IMR-90 (cell line): Measurements from ENCODE around the gene CC2D2A. TPM values are rescaled to one million over a fixed set of nuclear protein-coding genes. Genes with fewer than 3 reads are reported as not detected.

ENCODE experiments used
- ATAC-seq: fragments of 200-7000 bp; cut with Tn5 transposase; 2 replicates; pipeline ENCODE4 v1.9.1; 2020; ENCODE audit warnings: low read depth, mild to moderate bottlenecking, moderate library complexity
- BruUV-seq: library from RNA; stranded (reverse); fragments of 400-500 nt; replicated peaks from 2 replicates; lab custom pipeline; 2021; lab: Mats Ljungman, UMichigan
- CTCF ChIA-PET: fragments of 300-600 bp; formaldehyde crosslinking; extraction: SDS; loops from one replicate; lab custom pipeline; 2021; ENCODE audit warnings: antibody characterized with exemption; lab: Yijun Ruan, JAX
- POLR2A ChIA-PET: fragments of 300-600 bp; sonication (Branson Sonifier 250); formaldehyde crosslinking; loops from one replicate; lab custom pipeline; 2022; ENCODE audit warnings: antibody characterized with exemption; ENCODE audit not compliant: unreplicated experiment; lab: Charles Lee
- DNase-seq: peaks from one replicate; pipeline ENCODE4 v3.0.0; 2013
- H2AFZ ChIP-seq: replicated peaks from 2 replicates; pipeline ENCODE3; 2013; ENCODE audit warnings: low read length, mild to moderate bottlenecking; ENCODE audit not compliant: poor library complexity
- H2AK5ac ChIP-seq: 2 replicates; pipeline ENCODE4 v1.6.1; 2013; ENCODE audit warnings: low read depth, low read length, inconsistent platforms
- H2AK9ac ChIP-seq: replicated peaks from 2 replicates; pipeline ENCODE3; 2013; ENCODE audit warnings: mild to moderate bottlenecking, low read depth, low read length, moderate library complexity; ENCODE audit not compliant: poor library complexity
- H2BK120ac ChIP-seq: 2 replicates; pipeline ENCODE4 v1.6.1; 2013; ENCODE audit warnings: low read depth, low read length, inconsistent platforms
- H2BK15ac ChIP-seq: 3 replicates; pipeline ENCODE4 v1.6.1; 2013; ENCODE audit warnings: low read depth, low read length, inconsistent platforms
- H2BK20ac ChIP-seq: 2 replicates; pipeline ENCODE4 v1.6.1; 2013; ENCODE audit warnings: low read depth, mild to moderate bottlenecking, inconsistent platforms, low read length, moderate library complexity
- H2BK5ac ChIP-seq: 2 replicates; pipeline ENCODE4 v1.6.1; 2013; ENCODE audit warnings: mild to moderate bottlenecking, low read depth, low read length, inconsistent platforms; ENCODE audit not compliant: poor library complexity, severe bottlenecking
- H3K14ac ChIP-seq: replicated peaks from 2 replicates; pipeline ENCODE4 v1.6.1; 2013; ENCODE audit warnings: low read depth, low read length, inconsistent platforms
- H3K18ac ChIP-seq: 2 replicates; pipeline ENCODE4 v1.6.1; 2013; ENCODE audit warnings: low read depth, low read length, control low read depth
- H3K23ac ChIP-seq: 2 replicates; pipeline ENCODE4 v1.6.1; 2013; ENCODE audit warnings: low read depth, low read length, inconsistent platforms
- H3K27ac ChIP-seq: 2 replicates; pipeline ENCODE4 v1.5.1; 2013; ENCODE audit warnings: mild to moderate bottlenecking, control low read depth, low read length; ENCODE audit not compliant: insufficient read depth
- H3K27me3 ChIP-seq: 2 replicates; pipeline ENCODE4 v1.6.1; 2013; ENCODE audit warnings: low read length; ENCODE audit not compliant: control insufficient read depth, insufficient read depth
- H3K36me3 ChIP-seq: 2 replicates; pipeline ENCODE4 v1.6.1; 2013; ENCODE audit warnings: low read length, mixed read lengths; ENCODE audit not compliant: control insufficient read depth, insufficient read depth
- H3K4ac ChIP-seq: 2 replicates; pipeline ENCODE4 v1.6.1; 2013; ENCODE audit warnings: low read depth, low read length, inconsistent platforms
- H3K4me1 ChIP-seq: 2 replicates; pipeline ENCODE4 v1.6.1; 2013; ENCODE audit warnings: low read length, mixed read lengths; ENCODE audit not compliant: control insufficient read depth, insufficient read depth
- H3K4me2 ChIP-seq: 2 replicates; pipeline ENCODE4 v1.6.1; 2013; ENCODE audit warnings: low read depth, mild to moderate bottlenecking, control low read depth, low read length, moderate library complexity
- H3K4me3 ChIP-seq: 2 replicates; pipeline ENCODE4 v1.5.1; 2013; ENCODE audit warnings: low read depth, mild to moderate bottlenecking, control low read depth, low read length, moderate library complexity; ENCODE audit not compliant: insufficient read depth
- H3K56ac ChIP-seq: 2 replicates; pipeline ENCODE4 v1.6.1; 2013; ENCODE audit warnings: low read length, inconsistent platforms; ENCODE audit not compliant: insufficient read depth; ENCODE audit errors: extremely low read depth
- H3K79me1 ChIP-seq, 2 experiments: 2 replicates each; pipeline ENCODE4 v1.6.1; 2013; ENCODE audit warnings: low read length in 2 of 2, inconsistent platforms in 1 of 2, low read depth in 1 of 2
- H3K9ac ChIP-seq: 2 replicates; pipeline ENCODE4 v1.6.1; 2013; ENCODE audit warnings: low read depth, low read length, control low read depth
- H3K9me1 ChIP-seq: 2 replicates; pipeline ENCODE4 v1.6.1; 2013; ENCODE audit warnings: low read length, inconsistent platforms; ENCODE audit not compliant: insufficient read depth
- H3K9me3 ChIP-seq: 2 replicates; pipeline ENCODE4 v1.6.1; 2013; ENCODE audit warnings: low read length; ENCODE audit not compliant: control insufficient read depth, insufficient read depth
- H4K20me1 ChIP-seq: 2 replicates; pipeline ENCODE4 v1.6.1; 2013; ENCODE audit warnings: low read length, inconsistent platforms; ENCODE audit not compliant: insufficient read depth
- H4K5ac ChIP-seq: 2 replicates; pipeline ENCODE4 v1.6.1; 2013; ENCODE audit warnings: mild to moderate bottlenecking, low read depth, low read length, control low read depth
- H4K8ac ChIP-seq, 2 experiments: 2 replicates each; pipeline ENCODE4 v1.6.1; 2013; ENCODE audit warnings: low read depth in 2 of 2, low read length in 2 of 2, control low read depth in 1 of 2, inconsistent platforms in 1 of 2
- H4K91ac ChIP-seq: 2 replicates; pipeline ENCODE4 v1.6.1; 2013; ENCODE audit warnings: low read depth, low read length, inconsistent platforms; ENCODE audit not compliant: insufficient read depth
- BHLHE40 ChIP-seq: fragments of 150-350 bp; IDR thresholded peaks from 2 replicates; pipeline ENCODE4 v1.6.1; 2016; ENCODE audit warnings: mild to moderate bottlenecking, low read depth, low read length
- CHD1 ChIP-seq: IDR thresholded peaks from 2 replicates; pipeline ENCODE4 v1.6.1; 2012; ENCODE audit warnings: low read depth, low read length, improper control_type of control experiment
- MAFK ChIP-seq: IDR thresholded peaks from 2 replicates; pipeline ENCODE4 v1.6.1; 2012; ENCODE audit warnings: low read depth, low read length, improper control_type of control experiment
- MXI1 ChIP-seq: IDR thresholded peaks from 2 replicates; pipeline ENCODE4 v1.6.1; 2012; ENCODE audit warnings: low read depth, mild to moderate bottlenecking, low read length, moderate library complexity, borderline replicate concordance
- NFE2L2 ChIP-seq: fragments of 150-350 bp; IDR thresholded peaks from 2 replicates; pipeline ENCODE4 v1.6.1; 2016; ENCODE audit warnings: low read depth, mild to moderate bottlenecking, low read length
- POLR2A ChIP-seq: IDR thresholded peaks from 2 replicates; pipeline ENCODE4 v1.6.1; 2012; ENCODE audit warnings: mild to moderate bottlenecking, low read depth, low read length
- RAD21 ChIP-seq: IDR thresholded peaks from 2 replicates; pipeline ENCODE4 v1.6.1; 2012; ENCODE audit warnings: low read length, improper control_type of control experiment
- RCOR1 ChIP-seq: IDR thresholded peaks from 2 replicates; pipeline ENCODE4 v1.6.1; 2012; ENCODE audit warnings: mild to moderate bottlenecking, low read length, improper control_type of control experiment; ENCODE audit not compliant: insufficient replicate concordance
- RFX5 ChIP-seq: IDR thresholded peaks from 2 replicates; pipeline ENCODE4 v1.8.0; 2012; ENCODE audit warnings: low read depth, mild to moderate bottlenecking, low read length, moderate library complexity
- whole genome bisulfite sequencing, 2 experiments: methylation state at CpG; one replicate each; pipeline versions ENCODE4 v1.1.5 to v1.1.7; 2013; ENCODE audit warnings: missing lambda C conversion rate in 2 of 2; ENCODE audit not compliant: insufficient read length in 1 of 2; ENCODE audit errors: extremely low coverage in 2 of 2; 5-methylcytosine and 5-hydroxymethylcytosine counted together
- dilution Hi-C: fragments of 300-500 bp; cut with HindIII; formaldehyde crosslinking; loops from one replicate; pipeline ENCODE4 v1.14.3; 2018; ENCODE audit warnings: low sequenced_read_pairs; ENCODE audit not compliant: unreplicated experiment
- in situ Hi-C: fragments of 300-500 bp; cut with MboI; formaldehyde crosslinking; loops from 3 replicates; pipeline ENCODE4 v1.14.3; 2019; ENCODE audit warnings: low sequenced_read_pairs, inconsistent platforms, mixed read lengths
- intact Hi-C: fragments of 100-400 bp; cut with micrococcal nuclease; formaldehyde crosslinking; loops from 2 replicates; pipeline ENCODE4 v1.10.0; 2022
- polyA plus RNA-seq, 3 experiments: library from polyadenylated mRNA; depleted of rRNA; stranded (reverse); fragments of >200 nt; gene quantifications; 2 replicates each; pipeline ENCODE4 v1.2.3, GENCODE V29; 2012; ENCODE audit warnings: low replicate concordance in 1 of 3
- total RNA-seq: library from RNA; depleted of rRNA; stranded (reverse); fragments of >200 nt; gene quantifications from 2 replicates; pipeline ENCODE4 v1.2.3, GENCODE V29; 2012
- TF ChIP-seq, protein P1 (sequence below): conservative IDR thresholded peaks from 2 replicates; pipeline ENCODE4 v1.5.1; 2012; ENCODE audit warnings: mild to moderate bottlenecking, low read depth, low read length, improper control_type of control experiment
- TF ChIP-seq, protein P2 (sequence below): fragments of 150-350 bp; IDR thresholded peaks from 2 replicates; pipeline ENCODE4 v1.6.1; 2016; ENCODE audit warnings: low read depth, mild to moderate bottlenecking, low read length, moderate library complexity, borderline replicate concordance
- TF ChIP-seq, protein P3 (sequence below): fragments of 150-350 bp; IDR thresholded peaks from 2 replicates; pipeline ENCODE4 v1.6.1; 2017; ENCODE audit warnings: mild to moderate bottlenecking, antibody characterized with exemption, low read length, low read depth

The CC2D2A gene
- total and polyA plus RNA-seq, 2 of the 4 experiments (the other 2 are of a cell fraction): 20.8 to 26.3 TPM

DNA sequence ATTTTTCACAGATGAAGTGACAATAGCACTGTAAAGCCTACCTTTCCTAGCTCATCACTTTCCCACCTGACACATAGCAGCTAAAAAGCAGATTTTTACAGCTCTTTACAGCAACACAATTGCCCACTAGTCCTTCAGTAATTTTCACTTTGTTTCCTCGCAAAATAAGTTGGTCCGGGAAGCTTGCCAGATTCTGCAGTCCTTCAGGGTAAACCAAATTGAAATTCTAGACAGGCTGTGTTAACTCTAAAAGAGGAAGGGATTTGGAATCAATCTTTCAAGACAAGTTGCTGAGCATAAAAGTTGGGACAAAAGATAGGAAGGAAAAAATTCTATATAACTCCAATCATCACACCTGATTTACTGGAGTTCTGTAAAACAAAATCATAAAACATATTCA, 33.2 kb upstream of the CC2D2A start:
- no TSS peak for BruUV-seq
- POLR2A ChIA-PET: no interaction called here

More for the DNA sequence above, 33.2 kb upstream of the CC2D2A start:
- Histone ChIP-seq H2BK20ac (no peak overlapping the region), H3K79me1 (no peaks in the 10 kb centered on the region), H2BK120ac (peak overlapping the region; percentile 25; the same call in 1 of the 2 replicates), H2AK9ac (no peak overlapping the region), H4K91ac (no peak overlapping the region), H3K9me3 (no peaks in the 10 kb centered on the region), H3K18ac (no peak overlapping the region), H3K4me2 (no peak overlapping the region), H2BK15ac (peak overlapping the region; percentile 52; the same call in 1 of the 3 replicates), H3K27ac (no peak overlapping the region), H3K4me1 (peaks cover 3% of the 10 kb centered on the region), H3K27me3 (no peaks in the 10 kb centered on the region), H4K20me1 (no peaks in the 10 kb centered on the region), H3K14ac (no peak overlapping the region), H4K8ac (no peak overlapping the region), H3K4ac (no peak overlapping the region), H2BK5ac (no peak overlapping the region), H2AFZ (no peak overlapping the region), H4K5ac (no peak overlapping the region), H3K9me1 (0 out of 2 replicates have a peak, but pooled peaks cover 3% of the 10 kb centered on the region), H3K36me3 (no peaks in the 10 kb centered on the region), H3K4me3 (no peak overlapping the region), H3K56ac (no peak overlapping the region), H3K9ac (no peak overlapping the region), H2AK5ac (no peak overlapping the region), H3K23ac (no peak overlapping the region)
- no peak for TF ChIP-seq MAFK
- no peak for TF ChIP-seq NFE2L2
- TF ChIP-seq, protein P1, sequence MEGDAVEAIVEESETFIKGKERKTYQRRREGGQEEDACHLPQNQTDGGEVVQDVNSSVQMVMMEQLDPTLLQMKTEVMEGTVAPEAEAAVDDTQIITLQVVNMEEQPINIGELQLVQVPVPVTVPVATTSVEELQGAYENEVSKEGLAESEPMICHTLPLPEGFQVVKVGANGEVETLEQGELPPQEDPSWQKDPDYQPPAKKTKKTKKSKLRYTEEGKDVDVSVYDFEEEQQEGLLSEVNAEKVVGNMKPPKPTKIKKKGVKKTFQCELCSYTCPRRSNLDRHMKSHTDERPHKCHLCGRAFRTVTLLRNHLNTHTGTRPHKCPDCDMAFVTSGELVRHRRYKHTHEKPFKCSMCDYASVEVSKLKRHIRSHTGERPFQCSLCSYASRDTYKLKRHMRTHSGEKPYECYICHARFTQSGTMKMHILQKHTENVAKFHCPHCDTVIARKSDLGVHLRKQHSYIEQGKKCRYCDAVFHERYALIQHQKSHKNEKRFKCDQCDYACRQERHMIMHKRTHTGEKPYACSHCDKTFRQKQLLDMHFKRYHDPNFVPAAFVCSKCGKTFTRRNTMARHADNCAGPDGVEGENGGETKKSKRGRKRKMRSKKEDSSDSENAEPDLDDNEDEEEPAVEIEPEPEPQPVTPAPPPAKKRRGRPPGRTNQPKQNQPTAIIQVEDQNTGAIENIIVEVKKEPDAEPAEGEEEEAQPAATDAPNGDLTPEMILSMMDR: no peak
- no peak for TF ChIP-seq RAD21
- no peak for TF ChIP-seq POLR2A
- no peak for TF ChIP-seq MXI1
- TF ChIP-seq, protein P2, sequence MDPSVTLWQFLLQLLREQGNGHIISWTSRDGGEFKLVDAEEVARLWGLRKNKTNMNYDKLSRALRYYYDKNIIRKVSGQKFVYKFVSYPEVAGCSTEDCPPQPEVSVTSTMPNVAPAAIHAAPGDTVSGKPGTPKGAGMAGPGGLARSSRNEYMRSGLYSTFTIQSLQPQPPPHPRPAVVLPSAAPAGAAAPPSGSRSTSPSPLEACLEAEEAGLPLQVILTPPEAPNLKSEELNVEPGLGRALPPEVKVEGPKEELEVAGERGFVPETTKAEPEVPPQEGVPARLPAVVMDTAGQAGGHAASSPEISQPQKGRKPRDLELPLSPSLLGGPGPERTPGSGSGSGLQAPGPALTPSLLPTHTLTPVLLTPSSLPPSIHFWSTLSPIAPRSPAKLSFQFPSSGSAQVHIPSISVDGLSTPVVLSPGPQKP: no peak
- TF ChIP-seq BHLHE40: no peak
- no peak for TF ChIP-seq CHD1
- TF ChIP-seq RCOR1: no peak
- TF ChIP-seq, protein P3, sequence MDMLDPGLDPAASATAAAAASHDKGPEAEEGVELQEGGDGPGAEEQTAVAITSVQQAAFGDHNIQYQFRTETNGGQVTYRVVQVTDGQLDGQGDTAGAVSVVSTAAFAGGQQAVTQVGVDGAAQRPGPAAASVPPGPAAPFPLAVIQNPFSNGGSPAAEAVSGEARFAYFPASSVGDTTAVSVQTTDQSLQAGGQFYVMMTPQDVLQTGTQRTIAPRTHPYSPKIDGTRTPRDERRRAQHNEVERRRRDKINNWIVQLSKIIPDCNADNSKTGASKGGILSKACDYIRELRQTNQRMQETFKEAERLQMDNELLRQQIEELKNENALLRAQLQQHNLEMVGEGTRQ: no peak
- no peak for TF ChIP-seq RFX5
- no CpG with 5 or more reads among the region's 2 CpGs for WGBS, 2 experiments
- DNase-seq (peak; percentile 71), ATAC-seq (peak; percentile 70)
- CTCF ChIA-PET: interaction anchor here (0.7 to 1.6 kb wide), 3 partner anchors 8 to 357 kb away, joined by 3 to 4 read pairs (median 3); partner anchors contain the start of gene C1QTNF7
- intact Hi-C loops (no loop called here), dilution Hi-C loops (no loop called here), in situ Hi-C loops (no loop called here)
